HG03521 (cell line): Measurements from ENCODE around the gene WDR73.
"Not testable (repeated sequence)": the region's sequence is repeated elsewhere in the genome, so short reads cannot be mapped to it uniquely, and the experiment has no call there.

ENCODE experiments used
- ATAC-seq: cut with Tn5 transposase; IDR thresholded peaks from one replicate; pipeline ENCODE4 v1.9.1; 2021; ENCODE audit warnings: mild to moderate bottlenecking, moderate library complexity; ENCODE audit not compliant: unreplicated experiment

Gene WDR73

DNA sequence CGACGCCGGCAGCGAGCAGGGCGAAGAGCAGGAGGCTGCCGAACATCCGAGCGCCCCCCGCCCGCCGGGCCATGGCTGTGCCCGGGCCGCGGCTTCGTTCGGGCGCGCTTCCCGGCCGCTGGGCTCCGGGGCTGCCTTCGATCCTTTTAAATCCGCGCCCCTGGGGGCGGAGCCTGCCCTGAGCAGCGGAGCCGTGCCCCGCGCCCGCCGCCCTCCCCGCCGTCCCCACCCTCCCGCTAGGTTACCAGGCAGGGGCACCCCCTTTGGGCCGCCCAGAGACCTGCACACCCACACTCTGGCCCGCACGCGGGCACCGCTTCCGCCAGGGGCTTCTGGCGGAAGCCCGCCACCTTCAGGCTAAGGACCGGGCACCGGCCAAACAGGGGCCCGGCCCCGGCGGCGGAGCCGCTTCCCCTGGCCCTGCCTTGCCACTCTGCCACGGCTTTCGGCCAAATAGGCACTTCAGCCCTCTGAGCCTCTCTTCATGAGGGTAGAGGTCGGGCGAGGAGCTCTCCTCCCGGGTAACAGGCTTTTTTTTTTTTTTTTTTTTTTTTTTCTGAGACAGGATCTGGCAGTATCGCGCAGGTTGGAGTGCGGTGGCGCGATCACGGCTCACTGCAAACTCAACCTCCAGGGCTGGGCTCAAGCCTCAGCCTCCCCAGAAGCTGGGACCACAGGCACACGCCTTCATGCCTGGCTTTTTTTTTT is 4.2 kb upstream of the WDR73 start, which contains the start of gene NMB:
Gene NMB, minus strand, starts transcription at position 120 of the 708 bp plus-strand sequence. Its CDS starts 47 bp downstream, at position 73.
- peak; percentile 56 for ATAC-seq

GRCh38 chr15:84657748-84658079 is 3.6 kb upstream of the WDR73 start:
- no peak for ATAC-seq

GRCh38 chr15:84656972-84657371 is 2.9 kb upstream of the WDR73 start:
- no peak for ATAC-seq

DNA sequence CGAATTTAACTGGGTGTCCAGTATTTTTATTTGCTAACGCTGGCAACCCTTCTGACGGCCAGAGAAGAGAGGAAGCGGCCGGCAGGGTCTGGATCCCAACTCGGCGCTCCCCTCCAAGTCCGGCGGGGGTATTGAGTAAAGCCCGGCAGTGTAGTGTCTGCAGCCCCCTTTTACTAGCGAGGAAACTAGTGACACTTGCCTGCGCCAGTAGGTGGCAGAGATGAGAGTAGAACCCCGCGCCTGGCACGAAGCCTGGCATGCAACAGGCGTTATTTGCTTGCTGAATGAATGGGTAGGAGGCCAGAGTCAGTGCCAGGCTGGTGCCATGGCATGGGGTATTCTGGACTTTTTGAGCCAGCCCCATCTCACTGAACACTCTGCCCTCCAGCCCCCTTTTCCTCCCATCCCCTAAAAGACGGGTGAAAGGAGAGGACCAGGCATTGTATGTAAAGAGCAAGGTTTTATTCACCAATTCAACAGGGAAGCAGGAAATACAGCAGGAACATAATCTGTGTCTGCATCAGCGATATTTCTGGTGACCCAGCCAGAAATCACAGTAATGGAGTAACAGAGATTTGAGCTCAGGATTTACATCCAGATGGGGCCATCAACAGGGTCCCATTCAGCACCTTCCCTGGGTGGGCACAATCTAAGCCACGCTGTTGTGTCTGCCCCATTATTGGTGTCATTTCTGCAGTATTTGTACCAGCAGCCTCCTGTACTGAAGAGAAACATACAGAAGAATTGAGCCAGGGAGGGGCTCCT is 788 bp upstream of the WDR73 start:
- peak; percentile 27 for ATAC-seq

- ATAC-seq, result no peak
Observed at GRCh38 chr15:84653584-84653909, 536 bp downstream of the WDR73 start.

DNA sequence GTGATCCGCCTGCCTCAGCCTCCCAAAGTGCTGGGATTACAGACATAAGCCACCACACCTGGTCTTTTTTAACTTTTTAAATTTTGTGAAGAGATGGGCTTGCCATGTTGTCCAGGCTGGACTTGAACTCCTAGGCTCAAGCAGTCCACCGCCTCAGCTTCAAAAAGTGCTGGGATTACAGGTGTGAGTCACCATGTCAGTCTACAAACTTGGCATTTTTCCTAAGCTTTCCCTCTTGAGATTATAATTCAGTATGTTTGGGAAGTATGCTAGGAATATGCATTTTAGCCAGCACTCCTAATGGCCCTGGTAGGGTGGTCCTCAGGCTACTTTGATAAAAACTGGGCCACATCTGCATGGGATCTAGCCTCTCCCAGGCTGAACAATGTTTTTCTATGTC is 4.4 kb downstream of the WDR73 start:
- ATAC-seq, result no peak

DNA sequence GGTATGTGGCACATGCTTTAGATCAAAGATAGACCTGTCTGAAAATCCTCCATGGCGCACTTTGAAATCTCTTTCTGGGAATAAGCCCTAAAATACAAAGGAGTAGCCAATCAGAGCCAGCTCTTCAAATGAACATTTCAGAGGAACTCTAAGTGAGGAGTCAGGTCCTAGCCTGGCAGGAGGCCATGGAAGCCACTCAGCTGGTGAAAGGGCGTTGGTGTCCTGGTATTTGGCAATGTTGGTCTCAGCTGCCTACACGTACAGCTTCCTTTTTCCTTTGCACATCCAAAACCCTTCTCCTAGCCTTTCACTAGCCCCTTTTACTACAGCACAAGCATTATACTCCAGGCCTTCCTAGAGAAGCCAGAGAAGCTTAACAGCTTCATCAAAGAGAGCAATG is 5.5 kb downstream of the WDR73 start:
- ATAC-seq, result no peak

GRCh38 chr15:84647726-84648125 is 6.4 kb downstream of the WDR73 start:
- ATAC-seq, result no peak

DNA sequence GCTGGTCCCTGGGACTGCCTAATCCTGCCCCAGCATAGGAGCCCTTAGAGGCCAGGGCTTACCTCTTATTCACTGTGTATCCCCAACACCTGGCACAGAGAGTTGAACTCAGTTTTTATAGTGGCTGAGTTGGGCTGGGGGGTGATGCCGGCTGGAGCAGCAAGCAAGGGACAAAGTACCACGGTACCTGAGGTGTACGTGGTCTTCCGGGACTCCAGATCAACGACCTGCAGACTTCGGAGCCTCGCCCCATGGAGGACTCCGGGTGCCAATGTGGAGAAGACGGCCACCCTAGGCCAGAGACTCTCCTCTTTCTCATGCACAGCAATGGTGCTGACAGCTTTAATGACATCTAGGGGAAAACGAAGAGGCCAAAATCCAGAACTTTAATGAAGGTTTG is 8.1 kb downstream of the WDR73 start:
- no peak for ATAC-seq

GRCh38 chr15:84645496-84645895 is 8.6 kb downstream of the WDR73 start:
- no peak for ATAC-seq

DNA sequence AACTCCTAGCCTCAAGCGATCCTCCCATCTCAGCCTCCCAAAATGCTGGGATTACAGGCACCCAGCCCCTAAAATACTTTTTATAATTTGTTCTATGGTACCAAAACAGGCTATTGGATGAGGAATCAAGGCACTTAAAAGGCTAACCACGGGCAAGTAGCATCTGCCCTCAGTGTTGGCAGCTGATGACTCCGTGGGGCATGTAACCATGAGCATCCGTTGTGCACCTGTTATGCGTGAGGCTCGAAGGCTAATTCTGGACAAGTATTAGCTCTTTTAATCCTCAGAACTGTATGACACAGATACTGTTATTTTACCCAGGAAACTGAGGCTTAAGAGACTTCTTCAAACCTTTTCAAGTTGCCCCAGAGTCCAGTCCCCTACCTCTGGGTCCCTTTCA is 10.2 kb downstream of the WDR73 start:
- no peak for ATAC-seq

GRCh38 chr15:84642640-84643039 is 11.4 kb downstream of the WDR73 start:
- ATAC-seq, result not testable (repeated sequence)

DNA sequence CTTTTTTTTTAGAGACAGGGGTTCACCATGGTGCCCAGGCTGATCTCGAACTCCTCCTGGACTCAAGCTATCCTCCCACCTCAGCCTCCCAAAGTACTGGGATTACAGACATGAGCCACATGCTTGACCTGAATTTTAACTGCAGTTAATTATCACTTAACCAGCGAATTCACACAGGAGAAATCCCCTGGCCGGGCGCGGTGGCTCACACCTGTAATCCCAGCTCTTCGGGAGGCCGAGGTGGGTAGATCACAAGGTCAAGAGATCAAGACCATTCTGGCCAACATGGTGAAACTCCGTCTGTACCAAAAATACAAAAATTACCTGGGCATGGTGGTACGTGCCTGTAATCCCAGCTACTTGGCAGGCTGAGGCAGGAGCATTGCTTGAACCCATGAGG is 12.2 kb downstream of the WDR73 start:
- not testable (repeated sequence) for ATAC-seq

- no peak for ATAC-seq
Observed at GRCh38 chr15:84638103-84638502, 16.0 kb downstream of the WDR73 start.

- ATAC-seq, result no peak
Observed at GRCh38 chr15:84634228-84634837, 19.8 kb downstream of the WDR73 start.

DNA sequence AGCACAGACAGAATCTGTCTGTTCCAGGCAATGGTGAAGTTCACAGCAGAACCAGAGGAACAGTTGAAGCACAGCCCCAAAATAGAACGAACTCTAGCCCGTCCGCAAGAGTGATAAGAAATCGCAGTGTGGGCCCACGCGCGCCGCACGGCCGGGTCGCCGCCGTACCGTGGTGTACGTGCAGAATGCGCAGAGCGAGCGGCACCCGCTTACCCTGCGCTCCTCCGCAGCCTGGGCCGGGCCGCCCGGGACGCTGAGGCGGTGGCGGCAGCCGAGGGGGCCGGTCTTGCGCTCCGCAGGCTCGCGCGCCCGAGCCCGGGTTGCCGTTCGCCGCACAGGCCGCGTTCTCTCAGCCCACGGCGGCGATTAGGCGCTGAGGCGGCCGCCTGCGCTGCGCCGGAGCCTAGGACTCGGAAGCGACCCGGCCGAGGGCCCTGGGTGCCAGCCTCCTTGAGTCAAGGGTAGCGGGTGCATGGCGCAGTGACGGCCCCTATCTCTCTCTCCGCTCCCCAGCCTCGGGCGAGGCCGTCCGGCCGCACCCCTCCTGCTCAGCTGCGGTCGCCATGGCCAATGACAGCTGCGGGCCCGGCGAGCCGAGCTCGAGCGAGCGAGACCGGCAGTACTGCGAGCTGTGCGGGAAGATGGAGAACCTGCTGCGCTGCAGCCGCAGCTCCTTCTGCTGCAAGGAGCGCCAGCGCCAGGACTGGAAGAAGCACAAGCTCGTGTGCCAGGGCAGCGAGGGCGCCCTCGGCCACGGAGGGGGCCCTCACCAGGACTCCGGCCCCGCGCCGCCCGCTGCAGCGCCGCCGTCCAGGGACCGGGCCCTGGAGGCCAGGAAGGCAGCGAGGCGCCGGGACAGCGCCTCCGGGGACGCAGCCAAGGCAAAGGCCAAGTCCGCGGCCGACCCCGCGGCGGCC is 20.5 kb downstream of the WDR73 start:
- ATAC-seq, result peak; percentile 35

DNA sequence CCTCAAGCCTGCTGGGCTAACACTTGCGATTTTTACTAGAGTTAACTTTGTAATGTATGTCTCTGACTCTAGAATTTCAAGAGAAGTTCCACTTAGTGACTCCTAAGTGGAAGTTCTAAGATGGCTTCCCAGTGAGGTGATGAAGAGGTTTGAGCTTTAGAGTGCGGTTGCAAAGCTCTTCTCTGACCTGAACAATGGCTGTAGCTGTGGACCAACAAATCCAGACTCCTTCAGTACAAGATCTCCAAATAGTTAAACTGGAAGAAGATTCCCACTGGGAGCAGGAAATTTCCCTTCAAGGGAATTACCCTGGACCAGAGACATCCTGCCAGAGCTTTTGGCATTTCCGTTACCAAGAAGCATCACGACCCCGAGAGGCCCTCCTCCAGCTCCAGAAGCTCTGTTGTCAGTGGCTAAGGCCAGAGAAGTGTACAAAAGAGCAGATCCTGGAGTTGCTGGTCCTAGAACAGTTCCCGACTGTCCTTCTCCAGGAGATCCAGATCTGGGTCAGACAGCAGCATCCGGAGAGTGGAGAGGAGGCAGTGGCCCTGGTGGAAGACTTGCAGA is 22.3 kb downstream of the WDR73 start:
- no peak for ATAC-seq

GRCh38 chr15:84629033-84629432 is 25.1 kb downstream of the WDR73 start:
- no peak for ATAC-seq

DNA sequence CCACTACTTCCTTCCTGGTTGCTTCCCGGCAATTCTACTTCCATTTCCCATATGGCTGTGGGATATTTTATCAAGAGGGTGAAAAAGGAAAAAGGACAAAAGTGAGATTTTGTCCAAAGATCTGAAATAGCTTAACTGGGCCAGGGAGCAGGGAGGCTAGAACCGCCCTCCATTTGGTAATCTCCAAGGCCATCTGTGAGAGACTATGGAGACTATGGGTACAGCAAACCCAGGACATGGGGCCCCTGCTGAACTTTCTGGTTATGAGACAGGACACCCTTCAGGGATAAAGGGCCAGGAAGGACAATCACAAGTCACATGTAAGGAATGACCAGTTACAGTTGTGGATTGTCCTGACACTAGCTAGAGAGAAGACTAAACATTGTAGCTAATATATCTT is 29.0 kb downstream of the WDR73 start:
- ATAC-seq, result no peak

DNA sequence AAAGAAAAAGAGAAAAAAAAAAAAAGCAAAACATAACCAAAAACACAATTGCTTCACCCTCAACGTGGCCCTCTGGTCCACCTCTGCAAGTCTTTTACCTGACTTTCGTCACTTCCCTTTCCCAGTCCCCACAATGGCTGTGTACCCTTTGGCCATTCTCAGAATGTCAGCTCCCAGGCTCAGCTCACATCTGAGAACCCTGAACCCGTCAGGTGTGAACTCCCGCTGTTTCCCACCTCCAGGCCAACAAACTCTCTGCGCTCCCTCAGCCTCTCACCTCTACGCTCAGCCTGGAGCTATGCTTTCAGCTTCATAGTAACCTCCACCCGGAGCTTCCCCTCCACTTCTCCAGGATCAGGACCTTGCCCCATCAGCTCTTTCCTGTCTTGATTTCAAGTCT is 29.7 kb downstream of the WDR73 start:
- ATAC-seq, result no peak
